ENCODE measurements around the gene LEMD1. TPM values are rescaled to one million over a fixed set of nuclear protein-coding genes. Genes with fewer than 3 reads are reported as not detected.

LEMD1 gene
- total and polyA plus RNA-seq, 3 donors from 2014 or later = 35.2 to 83.2 (median 71.1) TPM

DNA sequence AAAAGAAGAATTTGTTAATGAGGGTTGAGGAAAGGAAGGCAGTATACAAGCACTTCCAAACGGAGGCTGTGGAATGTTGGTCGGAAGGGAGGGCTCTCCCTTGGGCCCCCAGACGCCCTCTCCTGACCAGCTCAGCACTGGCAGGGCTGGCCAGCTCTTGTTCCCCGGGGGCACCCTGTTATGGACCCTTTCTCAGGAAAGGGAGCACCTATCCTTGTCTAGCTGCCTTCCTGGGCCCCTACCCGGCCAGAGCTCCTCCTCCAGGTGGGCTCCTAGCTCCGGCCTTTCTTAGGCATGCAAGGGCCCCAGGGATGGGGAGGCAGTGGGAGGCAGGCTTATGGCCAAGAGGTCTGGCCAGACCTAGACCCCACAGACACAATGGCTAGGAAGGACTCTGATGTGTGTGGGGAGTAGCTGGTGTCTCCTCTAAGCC lies 33.1 kb upstream of the LEMD1 start:
- no peak for DNase-seq
- Histone ChIP-seq H3K27ac (peak overlapping the region in 1 of 2 donors; percentile 4), H3K4me3 (no peak overlapping the region), H3K9me3 (no peaks in the 10 kb centered on the region), H3K27me3 (no peaks in the 10 kb centered on the region), H3K4me1 (peaks cover 42% of the 10 kb centered on the region), H3K36me3 (ENCODE audit: low read depth, missing control alignments) (no peaks in the 10 kb centered on the region)
- intact Hi-C loops (cut with DNase I; ENCODE audit: low total_unique reads) = no loop called here
- no peak for TF ChIP-seq POLR2A (IDR thresholded peaks at IDR 0.05)
- TF ChIP-seq, protein P1, sequence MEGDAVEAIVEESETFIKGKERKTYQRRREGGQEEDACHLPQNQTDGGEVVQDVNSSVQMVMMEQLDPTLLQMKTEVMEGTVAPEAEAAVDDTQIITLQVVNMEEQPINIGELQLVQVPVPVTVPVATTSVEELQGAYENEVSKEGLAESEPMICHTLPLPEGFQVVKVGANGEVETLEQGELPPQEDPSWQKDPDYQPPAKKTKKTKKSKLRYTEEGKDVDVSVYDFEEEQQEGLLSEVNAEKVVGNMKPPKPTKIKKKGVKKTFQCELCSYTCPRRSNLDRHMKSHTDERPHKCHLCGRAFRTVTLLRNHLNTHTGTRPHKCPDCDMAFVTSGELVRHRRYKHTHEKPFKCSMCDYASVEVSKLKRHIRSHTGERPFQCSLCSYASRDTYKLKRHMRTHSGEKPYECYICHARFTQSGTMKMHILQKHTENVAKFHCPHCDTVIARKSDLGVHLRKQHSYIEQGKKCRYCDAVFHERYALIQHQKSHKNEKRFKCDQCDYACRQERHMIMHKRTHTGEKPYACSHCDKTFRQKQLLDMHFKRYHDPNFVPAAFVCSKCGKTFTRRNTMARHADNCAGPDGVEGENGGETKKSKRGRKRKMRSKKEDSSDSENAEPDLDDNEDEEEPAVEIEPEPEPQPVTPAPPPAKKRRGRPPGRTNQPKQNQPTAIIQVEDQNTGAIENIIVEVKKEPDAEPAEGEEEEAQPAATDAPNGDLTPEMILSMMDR (IDR thresholded peaks at IDR 0.05) = no peak
- 20 to 43% methylated on average over 4 to 6 of the region's 6 CpGs for WGBS, 2 donors

DNA sequence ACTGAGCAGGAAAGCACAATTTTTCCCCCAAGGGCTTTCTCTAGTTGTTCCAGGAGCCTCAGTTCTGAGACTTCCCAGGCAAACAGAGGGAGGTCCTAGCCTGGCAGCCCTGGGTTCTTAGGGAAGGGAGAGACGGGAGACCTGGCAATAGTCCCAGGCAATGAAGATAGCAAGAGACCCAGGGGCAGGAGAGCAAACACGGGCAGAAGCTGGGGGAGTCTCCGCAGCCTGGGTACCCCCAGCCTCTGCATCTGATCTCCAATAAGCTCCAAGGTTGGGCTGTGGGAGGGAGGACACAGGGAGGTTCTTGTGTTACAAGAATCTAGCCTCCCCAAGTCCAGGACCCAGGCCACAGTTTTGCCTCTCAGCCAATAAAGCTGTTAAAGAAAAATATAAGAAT lies 31.6 kb upstream of the LEMD1 start:
- WGBS, 2 donors = 29 to 45% methylated on average over 3 of the region's 3 CpGs
- Histone ChIP-seq H3K27ac (no peak overlapping the region), H3K9me3 (no peaks in the 10 kb centered on the region), H3K27me3 (no peaks in the 10 kb centered on the region), H3K36me3 (ENCODE audit: low read depth, missing control alignments) (no peaks in the 10 kb centered on the region), H3K4me3 (no peak overlapping the region), H3K4me1 (peaks cover 42% of the 10 kb centered on the region)
- peak; percentile 92 for DNase-seq
- intact Hi-C loops (cut with DNase I; ENCODE audit: low total_unique reads) = no loop called here
- TF ChIP-seq, protein P1 (IDR thresholded peaks at IDR 0.05) = no peak
- TF ChIP-seq POLR2A (IDR thresholded peaks at IDR 0.05) = no peak

DNA sequence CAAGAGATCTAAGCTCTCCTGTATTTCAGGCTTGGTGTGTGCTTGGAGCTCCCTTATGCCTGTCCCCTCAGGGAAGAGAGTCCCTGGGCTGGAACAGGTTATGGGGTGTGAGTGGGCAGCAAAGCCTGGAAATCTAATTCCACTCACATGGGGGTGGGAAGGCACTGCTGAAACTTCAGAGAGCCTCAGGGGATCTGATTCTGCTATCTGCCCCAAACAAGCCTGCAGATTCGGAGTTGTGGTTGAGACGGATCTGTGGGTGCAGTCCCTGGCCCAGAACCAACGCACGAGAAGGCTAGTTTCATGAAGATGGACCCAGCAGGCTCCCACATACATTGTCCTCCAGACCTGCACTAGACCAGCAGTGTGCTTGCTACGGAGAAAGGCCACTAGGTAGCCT lies 31.1 kb upstream of the LEMD1 start:
- no peak for TF ChIP-seq POLR2A (IDR thresholded peaks at IDR 0.05)
- TF ChIP-seq, protein P1 (IDR thresholded peaks at IDR 0.05) = no peak

DNA sequence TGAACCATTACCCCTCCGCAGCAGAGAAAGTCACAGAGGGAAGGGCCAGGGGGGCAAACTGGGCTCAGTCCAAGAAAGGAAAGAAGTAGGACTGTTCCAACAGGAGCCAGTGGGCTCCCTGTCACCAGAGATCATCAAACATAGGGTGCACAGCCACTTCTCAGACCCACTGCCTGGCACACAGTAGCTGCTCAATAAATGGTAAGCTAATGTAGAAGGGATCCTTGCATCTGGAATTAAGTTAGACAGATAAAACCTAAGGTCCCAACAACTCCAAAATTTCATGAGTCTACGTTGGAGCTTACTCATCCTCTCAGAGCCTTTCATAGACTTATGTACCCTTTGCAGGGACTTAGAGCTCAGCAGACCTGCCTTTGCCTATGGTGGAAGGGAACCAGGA lies 30.5 kb upstream of the LEMD1 start:
- Histone ChIP-seq H3K27me3 (no peaks in the 10 kb centered on the region), H3K4me1 (peaks cover 50% of the 10 kb centered on the region), H3K36me3 (ENCODE audit: low read depth, missing control alignments) (no peaks in the 10 kb centered on the region), H3K9me3 (no peaks in the 10 kb centered on the region), H3K27ac (no peak overlapping the region), H3K4me3 (no peak overlapping the region)
- no peak for TF ChIP-seq POLR2A (IDR thresholded peaks at IDR 0.05)
- TF ChIP-seq, protein P1 (IDR thresholded peaks at IDR 0.05) = no peak
- WGBS, 2 donors = 50 to 60% methylated on average over 1 to 2 of the region's 2 CpGs
- intact Hi-C loops (cut with DNase I; ENCODE audit: low total_unique reads) = no loop called here
- DNase-seq = no peak

More for the DNA sequence above, 31.1 kb upstream of the LEMD1 start:
- no peak overlapping the region for H3K27ac ChIP-seq
- H3K27me3 ChIP-seq = no peaks in the 10 kb centered on the region
- WGBS, 2 donors = 60 to 84% methylated on average over 5 of the region's 5 CpGs
- H3K9me3 ChIP-seq = no peaks in the 10 kb centered on the region
- no peak for DNase-seq
- peaks cover 45% of the 10 kb centered on the region for H3K4me1 ChIP-seq
- H3K36me3 ChIP-seq (ENCODE audit: low read depth, missing control alignments) = no peaks in the 10 kb centered on the region
- H3K4me3 ChIP-seq = no peak overlapping the region
- intact Hi-C loops (cut with DNase I; ENCODE audit: low total_unique reads) = no loop called here

DNA sequence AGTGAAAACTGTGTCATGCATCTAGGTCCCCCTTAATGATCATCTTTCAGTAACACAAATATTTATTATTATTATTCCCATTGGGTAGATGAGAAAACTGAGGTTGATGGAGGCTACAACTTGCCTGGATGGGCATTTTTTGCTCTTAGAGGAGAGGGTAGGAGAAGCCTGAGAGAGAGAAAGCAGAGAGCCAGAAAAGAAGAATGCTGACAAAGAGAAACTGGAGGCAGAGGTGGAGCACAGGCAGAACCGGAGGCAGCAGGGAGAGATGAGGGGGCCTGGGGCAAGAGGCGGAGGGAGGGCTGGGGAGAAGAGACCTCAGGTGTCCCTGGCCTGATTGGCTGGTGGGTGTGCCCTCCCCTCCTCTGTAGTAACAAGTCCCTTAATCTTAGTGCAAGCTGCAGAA lies 29.9 kb upstream of the LEMD1 start:
- Histone ChIP-seq H3K4me3 (no peak overlapping the region), H3K9me3 (no peaks in the 10 kb centered on the region), H3K27me3 (no peaks in the 10 kb centered on the region), H3K4me1 (peaks cover 56% of the 10 kb centered on the region), H3K36me3 (ENCODE audit: low read depth, missing control alignments) (no peaks in the 10 kb centered on the region), H3K27ac (no peak overlapping the region)
- intact Hi-C loops (cut with DNase I; ENCODE audit: low total_unique reads) = no loop called here
- WGBS, 2 donors = 67 to 76% methylated on average over 2 of the region's 2 CpGs
- TF ChIP-seq POLR2A (IDR thresholded peaks at IDR 0.05) = no peak
- TF ChIP-seq, protein P1 (IDR thresholded peaks at IDR 0.05) = no peak
- peak; percentile 28 for DNase-seq
